HG03097 (cell line): Measurements from ENCODE around the gene DLG4.
"Not testable (repeated sequence)": the region's sequence is repeated elsewhere in the genome, so short reads cannot be mapped to it uniquely, and the experiment has no call there.

Experiments used
- ATAC-seq: cut with Tn5 transposase; IDR thresholded peaks from one replicate; pipeline ENCODE4 v1.9.1; 2021; ENCODE audit not compliant: unreplicated experiment, low FRiP score

DLG4 gene

GRCh38 chr17:7249830-7250229, 30.2 kb upstream of the DLG4 start:
- ATAC-seq: no peak

DNA sequence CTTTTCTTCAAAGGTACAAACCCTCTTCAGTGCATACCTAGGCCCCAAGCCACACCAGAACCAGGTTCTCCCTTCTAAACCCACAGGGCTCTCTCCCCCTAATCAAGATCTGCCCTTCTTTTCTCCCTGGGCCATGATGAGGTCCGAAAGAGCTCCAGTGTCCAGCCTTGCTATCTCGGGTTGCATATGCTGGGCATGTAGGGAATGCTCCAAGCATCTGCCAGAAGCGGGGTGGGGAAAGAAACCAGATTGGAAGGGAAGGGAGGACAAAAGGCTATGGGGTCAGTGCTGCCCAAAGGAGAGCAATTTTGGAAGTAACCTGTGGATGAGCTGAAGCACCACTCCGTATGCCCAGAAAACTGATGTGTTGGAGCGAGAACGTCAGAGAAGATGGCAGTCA, 29.6 kb upstream of the DLG4 start:
- no peak for ATAC-seq

GRCh38 chr17:7248796-7249195, 29.2 kb upstream of the DLG4 start:
- ATAC-seq: no peak

- no peak for ATAC-seq
Observed at GRCh38 chr17:7246779-7247178, 27.1 kb upstream of the DLG4 start.

GRCh38 chr17:7243838-7244237, 24.2 kb upstream of the DLG4 start:
- ATAC-seq: not testable (repeated sequence)

- ATAC-seq: no peak
Observed at GRCh38 chr17:7243453-7243729, 23.8 kb upstream of the DLG4 start.

- peak; percentile 43 for ATAC-seq
Observed at GRCh38 chr17:7242717-7243452, 23.2 kb upstream of the DLG4 start.

DNA sequence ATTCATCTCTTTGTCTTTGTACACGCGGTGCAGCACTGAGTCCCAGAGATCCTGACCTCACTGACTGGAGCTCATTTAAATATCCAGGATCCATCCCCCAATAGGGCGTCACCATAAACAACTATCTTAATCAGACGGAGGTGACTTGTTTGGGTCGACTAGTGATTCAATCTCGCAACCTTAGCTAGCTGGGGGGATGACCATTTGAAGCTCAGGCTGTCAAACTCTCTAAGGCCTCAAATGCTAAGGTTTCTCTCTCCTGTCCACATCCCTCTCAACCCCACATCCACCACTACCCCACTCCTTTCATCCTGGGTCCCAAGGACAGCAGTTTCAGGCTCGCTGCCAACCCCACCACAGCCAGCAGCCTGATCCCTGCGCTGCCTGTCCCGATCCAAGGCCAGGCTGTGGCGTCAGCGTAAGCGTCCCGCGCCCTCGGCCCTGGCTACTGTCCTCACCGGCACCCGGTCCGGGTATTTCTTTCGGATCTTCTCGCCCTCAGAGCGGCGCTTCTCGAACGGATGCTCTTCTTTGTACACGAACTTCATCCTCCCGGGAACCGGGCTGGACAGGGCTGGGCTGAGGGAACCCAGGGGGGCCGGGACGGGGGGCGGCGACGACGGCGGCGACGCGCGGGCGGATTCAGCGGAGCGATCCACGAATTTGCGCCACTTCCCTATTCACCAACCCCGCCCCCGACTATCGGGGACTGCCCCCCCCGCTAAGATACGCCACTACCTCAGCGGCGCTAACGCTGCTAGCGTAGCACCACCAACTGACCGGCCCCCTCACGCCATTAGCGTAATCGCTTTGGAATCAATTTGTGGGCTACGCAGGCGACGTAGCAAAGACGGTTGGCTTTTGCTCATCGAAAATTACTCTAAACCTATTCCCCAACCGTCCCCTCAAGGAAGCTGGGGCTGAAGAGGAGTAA, 22.4 kb upstream of the DLG4 start, which contains the start of gene GABARAP:
Gene GABARAP (minus strand): TSS at position 667 of the 934 bp plus-strand sequence. CDS start 119 bp downstream, at position 548.
- peak; percentile 35 for ATAC-seq

GRCh38 chr17:7241090-7241733, 21.6 kb upstream of the DLG4 start:
- ATAC-seq: no peak

GRCh38 chr17:7240375-7240774, 20.7 kb upstream of the DLG4 start:
- ATAC-seq: no peak

DNA sequence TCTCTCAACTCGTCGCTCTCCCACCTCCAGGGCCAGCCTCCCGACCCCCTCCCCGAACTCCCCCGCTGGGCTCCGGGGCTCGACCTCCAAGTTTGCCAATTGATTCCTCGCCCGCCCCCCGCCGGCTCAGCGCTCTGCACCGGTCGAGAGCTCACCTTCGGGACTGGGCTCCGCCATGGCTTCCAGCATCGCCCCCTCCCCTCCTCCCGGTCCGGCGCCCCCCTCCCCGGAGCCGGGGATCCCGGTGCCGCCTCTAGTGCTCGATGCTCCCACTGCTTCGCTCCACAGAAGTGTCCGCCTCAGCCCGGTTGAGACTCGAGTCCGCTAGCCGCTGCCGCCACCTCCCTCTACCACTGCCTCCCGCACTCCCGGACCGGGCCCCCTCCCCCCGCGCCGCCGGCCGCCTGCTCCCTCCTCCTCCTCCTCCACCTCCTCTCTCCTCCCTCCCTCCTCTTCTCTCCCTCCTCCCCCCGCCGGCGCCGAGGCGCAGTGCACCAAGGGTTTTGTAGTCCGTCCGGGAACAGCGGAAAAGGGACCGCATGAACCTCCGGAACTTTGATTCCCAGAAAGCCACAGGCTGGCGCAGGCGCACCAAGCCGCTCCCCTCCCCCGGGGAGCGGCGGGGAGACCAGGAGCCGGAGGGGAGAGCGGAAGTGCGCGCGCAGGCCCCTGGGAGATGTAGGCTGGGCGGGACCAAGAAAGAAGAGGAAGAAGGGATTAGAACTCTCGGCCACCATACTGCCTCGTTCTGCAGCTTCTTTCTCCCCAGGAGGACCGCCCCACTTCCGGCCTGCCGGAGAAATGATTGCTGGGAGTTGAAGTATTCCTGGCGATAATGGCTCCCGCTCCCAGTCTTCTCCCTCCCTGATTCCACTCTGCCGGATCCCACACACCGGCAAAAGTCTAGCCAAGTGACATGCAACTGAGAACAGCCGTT, 19.7 kb upstream of the DLG4 start, which contains the start of gene PHF23:
Gene PHF23 (minus strand): TSS at position 367 of the 937 bp plus-strand sequence. CDS start 178 bp downstream, at position 189.
- peak; percentile 47 for ATAC-seq

DNA sequence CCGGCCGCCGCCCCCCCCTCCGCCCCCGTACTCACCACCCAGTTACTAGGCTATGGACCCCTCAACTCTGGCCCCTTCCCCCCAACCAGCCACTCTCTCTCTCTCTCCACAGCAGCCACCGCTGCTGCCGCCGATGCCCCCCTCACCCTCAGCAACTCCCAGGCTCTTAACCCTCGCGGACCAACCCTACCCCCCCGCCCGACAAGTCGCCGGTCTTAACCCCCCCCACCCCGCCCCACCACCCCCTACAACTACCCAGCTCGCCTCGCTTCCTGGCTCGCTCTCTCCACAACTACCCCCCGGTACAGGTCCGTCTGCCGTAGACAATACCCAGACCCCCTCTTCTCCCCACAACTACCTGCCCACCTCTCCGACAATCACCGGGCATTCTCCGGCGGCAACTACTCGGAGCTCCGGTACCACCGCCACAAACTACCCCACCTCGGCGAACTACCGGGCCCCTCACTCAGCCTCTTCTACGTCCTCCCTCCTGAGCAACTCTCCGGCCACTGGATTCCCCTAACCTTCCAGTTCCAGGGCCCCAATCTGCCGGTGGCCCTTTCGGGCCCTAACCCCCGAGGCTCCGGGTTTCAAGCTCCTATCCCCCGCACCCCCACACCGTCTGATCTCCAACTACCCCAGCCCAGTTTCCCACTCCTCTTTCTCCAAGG, 18.9 kb upstream of the DLG4 start:
- ATAC-seq: no peak

DNA sequence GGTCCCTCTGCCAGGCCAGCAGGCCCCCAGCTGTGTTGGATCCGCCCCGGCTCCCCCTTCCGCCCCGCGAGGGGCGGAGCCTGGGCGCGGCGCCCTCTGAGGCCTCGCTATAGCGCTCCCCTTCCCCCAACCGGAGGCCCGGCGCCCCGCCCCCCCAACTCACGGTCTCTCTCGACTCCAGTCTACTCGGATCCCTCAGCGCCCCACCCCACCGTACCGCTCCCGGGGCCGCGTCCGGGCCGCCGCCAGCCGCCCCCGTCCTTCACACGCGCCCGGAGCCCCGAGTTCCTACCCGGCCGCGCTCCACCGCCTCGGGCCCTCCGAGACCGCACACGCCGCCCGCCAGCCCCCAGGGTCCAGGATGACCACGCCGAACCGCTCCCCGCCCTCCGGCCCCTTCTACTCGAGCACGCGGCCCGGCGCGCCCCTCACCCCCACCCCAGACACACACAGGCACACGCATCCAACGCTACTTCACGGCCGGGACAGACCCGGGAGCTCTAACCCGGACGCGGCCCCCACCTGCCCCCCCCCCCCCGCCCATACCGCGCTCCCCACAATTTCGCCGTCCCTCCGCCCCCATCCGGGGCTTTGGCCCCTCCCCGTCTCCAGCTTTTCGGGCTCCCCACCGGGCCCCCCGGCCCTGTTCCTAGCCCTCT, 18.3 kb upstream of the DLG4 start:
- no peak for ATAC-seq

GRCh38 chr17:7237266-7237760, 17.7 kb upstream of the DLG4 start:
- no peak for ATAC-seq

DNA sequence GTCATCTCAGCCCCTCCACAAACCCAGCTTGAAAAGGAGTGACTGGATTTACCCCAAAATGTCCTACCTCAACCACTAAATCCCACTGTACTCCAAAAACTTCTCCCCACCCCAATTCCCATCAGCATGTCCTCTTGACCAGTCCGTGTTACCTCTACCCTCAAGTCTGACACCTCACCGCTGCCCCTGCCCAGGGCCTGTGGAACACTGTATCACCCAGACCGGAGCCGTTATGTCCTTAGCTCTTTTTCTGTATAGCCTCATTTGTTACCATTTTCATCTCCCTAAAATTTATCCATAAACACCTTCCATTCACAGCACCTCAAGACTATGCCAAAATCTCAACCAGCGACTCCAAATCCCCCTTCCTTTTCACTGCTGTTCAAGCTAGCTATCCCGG, 17.2 kb upstream of the DLG4 start:
- ATAC-seq: no peak

DNA sequence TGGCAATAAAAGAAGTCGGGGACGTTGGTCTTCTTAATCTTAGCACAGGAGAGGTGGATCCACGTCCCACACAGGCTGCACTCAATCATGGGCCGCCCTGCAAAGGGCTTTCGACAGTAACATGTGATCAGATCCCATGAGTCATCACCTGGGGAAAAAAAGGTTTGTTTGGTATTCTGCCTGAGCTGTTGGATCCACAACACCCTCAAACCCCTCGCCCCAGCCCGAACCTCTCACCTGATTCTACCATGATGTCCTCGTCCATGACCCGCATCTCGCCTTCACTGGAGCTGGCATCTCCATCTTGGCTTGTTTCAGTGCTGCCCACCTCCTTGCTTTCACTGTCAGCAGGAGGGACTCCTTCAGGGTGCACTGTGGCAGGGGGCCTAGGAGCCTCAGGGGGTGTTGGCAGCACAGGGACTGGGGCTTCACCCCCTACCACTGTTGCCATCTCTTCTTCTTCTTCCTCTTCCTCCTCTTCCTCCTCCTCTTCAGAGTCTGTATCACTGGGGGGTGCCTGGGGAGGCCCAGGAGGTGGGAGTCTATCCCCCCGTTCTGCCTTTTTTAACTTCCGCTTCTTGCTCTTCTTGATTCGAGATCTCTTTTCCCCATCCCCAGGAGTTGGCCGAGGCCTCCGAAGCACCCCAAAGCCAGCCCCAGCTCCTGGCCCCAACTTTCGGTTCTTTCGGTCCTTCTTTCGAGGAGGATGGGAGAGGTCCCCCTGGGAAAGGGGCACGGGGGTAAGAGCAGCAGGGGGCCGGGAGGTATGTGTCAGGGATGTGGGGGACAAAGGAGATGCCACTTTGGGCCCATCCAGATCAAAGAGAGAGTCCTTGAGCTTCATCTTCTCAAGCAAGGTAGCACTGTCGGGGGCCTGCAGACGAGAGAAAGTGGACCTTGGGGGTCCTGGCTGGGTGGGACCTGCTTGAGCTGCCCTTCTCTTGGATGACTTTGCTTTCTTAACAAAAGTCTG, 16.3 kb upstream of the DLG4 start:
- ATAC-seq: no peak

DNA sequence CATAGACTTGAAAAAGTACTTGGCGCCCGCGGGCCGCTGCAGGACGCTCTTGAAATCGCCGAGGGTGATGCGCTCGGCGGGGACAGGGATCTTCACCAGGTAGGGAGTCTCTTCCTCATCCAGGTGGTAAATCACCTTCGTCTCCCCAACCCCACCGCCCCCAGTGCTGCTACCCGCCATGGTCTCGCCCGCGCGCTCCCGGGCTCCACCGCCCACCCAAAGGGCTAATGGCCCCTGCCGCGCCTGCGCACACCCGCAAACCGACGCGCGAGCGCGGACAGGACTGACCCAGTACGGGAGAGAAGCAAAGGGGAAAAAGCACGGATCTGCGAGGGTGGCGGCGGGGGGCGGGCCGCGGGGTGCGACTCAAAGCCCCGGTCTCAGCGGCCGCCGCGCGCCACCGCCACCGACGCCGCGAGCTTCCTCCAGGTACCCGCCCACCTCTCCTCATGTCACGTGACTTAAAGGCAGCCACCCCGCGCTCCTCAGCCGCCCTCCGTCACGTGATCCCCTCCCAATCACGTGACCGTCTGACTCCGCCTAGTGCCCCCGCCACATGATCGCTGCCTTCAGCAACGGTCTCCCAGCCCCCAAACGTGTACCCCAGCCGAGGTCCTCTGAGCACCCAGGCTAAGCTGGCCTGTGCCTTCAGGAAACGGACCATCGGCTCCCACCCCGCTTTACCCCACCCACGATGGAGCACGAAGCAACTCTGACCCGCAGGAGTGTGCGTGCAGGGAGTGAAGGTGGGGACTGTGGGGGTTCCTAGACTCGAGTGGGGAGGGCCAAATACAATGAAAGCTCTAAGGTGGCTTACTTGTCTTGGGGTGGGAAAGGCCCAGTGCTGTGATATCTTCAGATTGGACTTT, 14.7 kb upstream of the DLG4 start, which contains the start of gene DVL2:
Gene DVL2 (minus strand): TSS at position 435 of the 869 bp plus-strand sequence. CDS start 255 bp downstream, at position 180.
- peak; percentile 54 for ATAC-seq
